Peyer's patch (tissue), 4 donors: Measurements from ENCODE around the gene LMF2.

ENCODE experiments used
- CTCF ChIP-seq, 6 experiments: fragments of 450-650 bp in 4 of 6; fragments of 200-600 bp in 2 of 6; sonication (generic) in 1 of 6; IDR thresholded peaks; one replicate each; pipeline ENCODE4 v1.5.1; 2017 to 2019; ENCODE audit warnings: antibody characterized with exemption in 6 of 6, mild to moderate bottlenecking in 3 of 6, moderate library complexity in 1 of 6
- POLR2A ChIP-seq, 2 donors: fragments of 450-650 bp; IDR thresholded peaks; one replicate each; pipeline ENCODE4 v1.5.1; 2017; ENCODE audit warnings: antibody characterized with exemption in 2 of 2, mild to moderate bottlenecking in 2 of 2, moderate library complexity in 2 of 2

DNA sequence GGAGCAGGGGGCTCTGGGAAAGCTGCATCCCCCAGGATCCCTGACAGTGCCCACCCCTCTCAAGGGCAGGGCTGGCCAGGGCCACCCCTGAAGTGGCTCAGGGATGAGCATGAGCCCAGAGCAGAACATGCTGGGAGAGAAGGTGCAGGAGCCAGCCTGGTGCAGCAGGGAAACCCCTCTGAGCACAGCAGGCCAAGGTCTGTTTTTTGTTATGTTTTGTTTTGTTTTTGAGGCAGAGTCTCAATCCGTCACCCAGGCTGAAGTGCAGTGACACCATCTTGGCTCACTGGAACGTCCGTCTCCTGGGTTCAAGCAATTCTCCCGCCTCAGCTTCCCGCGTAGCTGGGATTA, 31.9 kb downstream of the LMF2 start:
- no peak for TF ChIP-seq CTCF (IDR thresholded peaks at IDR 0.05)
- TF ChIP-seq POLR2A (IDR thresholded peaks at IDR 0.05) = no peak
